Measurements from ENCODE around the gene WFDC10B.
"Not testable (repeated sequence)": the region's sequence is repeated elsewhere in the genome, so short reads cannot be mapped to it uniquely, and the experiment has no call there.

Gene WFDC10B

GRCh38 chr20:45735552-45735951 is 30.7 kb upstream of the WFDC10B start:
- ChIA-PET POLR2A (ENCODE audit: low non-redundant PET) (no interaction called here), CTCF (no interaction called here)
- DNase-seq (ENCODE audit: low spot score): no peak
- TF ChIP-seq CTCF (conservative IDR thresholded peaks at IDR 0.05; ENCODE audit: low read depth): no peak
- H3K27ac ChIP-seq: no peak overlapping the region

GRCh38 chr20:45732199-45732598 is 27.4 kb upstream of the WFDC10B start:
- DNase-seq (ENCODE audit: low spot score): no peak
- no peak overlapping the region for H3K27ac ChIP-seq
- ChIA-PET CTCF (interaction anchor here (0.7 kb wide), 1 partner anchor 18 kb away, joined by 3 read pairs; no protein-coding TSS in a partner anchor), POLR2A (ENCODE audit: low non-redundant PET) (no interaction called here)
- TF ChIP-seq CTCF (conservative IDR thresholded peaks at IDR 0.05; ENCODE audit: low read depth): no peak

GRCh38 chr20:45727044-45727443 is 22.2 kb upstream of the WFDC10B start:
- H3K27ac ChIP-seq: no peak overlapping the region
- ChIA-PET POLR2A (ENCODE audit: low non-redundant PET) (no interaction called here), CTCF (interaction anchor here (0.6 to 1.5 kb wide), 4 partner anchors 18 to 97 kb away, joined by 3 to 4 read pairs (median 4); partner anchors contain the start of gene WFDC10A)
- TF ChIP-seq CTCF (conservative IDR thresholded peaks at IDR 0.05; ENCODE audit: low read depth): no peak
- no peak for DNase-seq (ENCODE audit: low spot score)

- ChIA-PET POLR2A (ENCODE audit: low non-redundant PET) (no interaction called here), CTCF (interaction anchor here (0.6 to 1.1 kb wide), 3 partner anchors 46 to 239 kb away, joined by 3 to 4 read pairs (median 3); no protein-coding TSS in a partner anchor)
- no peak overlapping the region for H3K27ac ChIP-seq
- DNase-seq (ENCODE audit: low spot score): no peak
- no peak for TF ChIP-seq CTCF (conservative IDR thresholded peaks at IDR 0.05; ENCODE audit: low read depth)
Observed at GRCh38 chr20:45725134-45725533, 20.3 kb upstream of the WFDC10B start.

GRCh38 chr20:45722047-45722446 is 17.2 kb upstream of the WFDC10B start, which contains the start of gene SPINT4:
TSS of gene SPINT4 (plus strand) at chr20:45722347. CDS start at chr20:45722368, 21 bp downstream.
- no peak for TF ChIP-seq CTCF (conservative IDR thresholded peaks at IDR 0.05; ENCODE audit: low read depth)
- CTCF ChIA-PET: interaction anchor here (1.0 kb wide), 1 partner anchor 17 kb away, joined by 3 read pairs; no protein-coding TSS in a partner anchor
- DNase-seq (ENCODE audit: low spot score): no peak
- POLR2A ChIA-PET (ENCODE audit: low non-redundant PET): no interaction called here
- no peak within 1 kb of the TSS for H3K27ac ChIP-seq

GRCh38 chr20:45716141-45716688 is 11.4 kb upstream of the WFDC10B start:
- CTCF ChIA-PET: interaction anchor here (0.7 kb wide), 1 partner anchor 48 kb away, joined by 5 read pairs; no protein-coding TSS in a partner anchor
- POLR2A ChIA-PET (ENCODE audit: low non-redundant PET); DNase-seq (ENCODE audit: low spot score); H3K27ac ChIP-seq: not testable (repeated sequence)

DNA sequence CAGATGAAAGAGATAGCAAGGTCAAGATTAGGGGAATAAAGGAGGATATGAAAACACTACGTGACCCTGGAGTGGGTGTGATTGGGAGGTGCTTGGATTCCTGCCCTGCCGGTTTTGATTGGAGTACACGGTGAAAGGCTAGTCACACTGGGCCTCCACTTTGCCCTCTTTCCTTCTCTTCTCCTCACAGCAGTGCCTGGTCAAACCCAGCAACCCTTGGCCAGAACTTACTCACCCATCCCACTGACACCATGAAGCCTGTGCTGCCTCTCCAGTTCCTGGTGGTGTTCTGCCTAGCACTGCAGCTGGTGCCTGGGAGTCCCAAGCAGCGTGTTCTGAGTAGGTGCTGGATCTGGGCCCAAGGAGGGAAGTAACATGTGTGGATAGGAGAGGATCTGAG is 2.9 kb downstream of the WFDC10B start, which contains the start of gene WFDC13:
TSS of gene WFDC13 (plus strand) at position 166 of the 400 bp plus-strand sequence. CDS start at position 252, 86 bp downstream.
- H3K27ac ChIP-seq: no peak within 1 kb of the TSS
- no peak for TF ChIP-seq CTCF (conservative IDR thresholded peaks at IDR 0.05; ENCODE audit: low read depth)
- no peak for DNase-seq (ENCODE audit: low spot score)
- ChIA-PET CTCF (interaction anchor here (0.7 to 1.2 kb wide), 3 partner anchors 70 to 148 kb away, joined by 3 read pairs; no protein-coding TSS in a partner anchor), POLR2A (ENCODE audit: low non-redundant PET) (no interaction called here)
